ENCODE results near the gene GNB5.
"Not testable (repeated sequence)": the region's sequence is repeated elsewhere in the genome, so short reads cannot be mapped to it uniquely, and the experiment has no call there.

Gene GNB5

GRCh38 chr15:52111517-52112202 is 79.5 kb downstream of the GNB5 start:
- no peak for DNase-seq

- DNase-seq = no peak
These were observed 81.4 kb downstream of the GNB5 start for GRCh38 chr15:52109559-52110451.

GRCh38 chr15:52107238-52107637 is 84.0 kb downstream of the GNB5 start:
- no peak for DNase-seq

GRCh38 chr15:52106641-52107040 is 84.6 kb downstream of the GNB5 start:
- DNase-seq = no peak

- no peak for DNase-seq
These were observed 85.3 kb downstream of the GNB5 start for GRCh38 chr15:52105846-52106245.

GRCh38 chr15:52104532-52105004 is 86.6 kb downstream of the GNB5 start:
- DNase-seq = no peak

- peak; percentile 92 for DNase-seq
These were observed 87.7 kb downstream of the GNB5 start for GRCh38 chr15:52103217-52104207.

- peak; percentile 59 for DNase-seq
These were observed 88.7 kb downstream of the GNB5 start for GRCh38 chr15:52102463-52102862.

- no peak for DNase-seq
These were observed 89.5 kb downstream of the GNB5 start for GRCh38 chr15:52101542-52102323.

GRCh38 chr15:52100807-52101442 is 90.3 kb downstream of the GNB5 start:
- peak; percentile 92 for DNase-seq

GRCh38 chr15:52099651-52100272 is 91.4 kb downstream of the GNB5 start:
- DNase-seq = no peak

- no peak for DNase-seq
These were observed 92.9 kb downstream of the GNB5 start for GRCh38 chr15:52098323-52098722.

GRCh38 chr15:52097180-52097579 is 94.0 kb downstream of the GNB5 start:
- no peak for DNase-seq

GRCh38 chr15:52096536-52096935 is 94.7 kb downstream of the GNB5 start:
- DNase-seq = not testable (repeated sequence)

GRCh38 chr15:52095597-52096262 is 95.5 kb downstream of the GNB5 start:
- peak; percentile 80 for DNase-seq

- no peak for DNase-seq
These were observed 96.2 kb downstream of the GNB5 start for GRCh38 chr15:52094811-52095584.

GRCh38 chr15:52093539-52094510 is 97.4 kb downstream of the GNB5 start:
- peak; percentile 93 for DNase-seq

- no peak for DNase-seq
These were observed 98.0 kb downstream of the GNB5 start for GRCh38 chr15:52093167-52093538.

Measured in fibroblast of skin of back (primary cell).